AG09319 (cell line): Measurements from ENCODE around the gene CHST11.

Source experiments
- DNase-seq: peaks from one replicate; pipeline ENCODE4 v3.0.0-alpha.2; 2010; ENCODE audit warnings: low read depth; ENCODE audit errors: extremely low read depth
- CTCF ChIP-seq: IDR thresholded peaks from 2 replicates; pipeline ENCODE4 v1.5.1; 2011; ENCODE audit warnings: low read depth, mild to moderate bottlenecking, inconsistent platforms, low read length, moderate library complexity

CHST11 gene

GRCh38 chr12:104727726-104728465 lies 271.1 kb downstream of the CHST11 start:
- no peak for DNase-seq
- TF ChIP-seq CTCF, result no peak

DNA sequence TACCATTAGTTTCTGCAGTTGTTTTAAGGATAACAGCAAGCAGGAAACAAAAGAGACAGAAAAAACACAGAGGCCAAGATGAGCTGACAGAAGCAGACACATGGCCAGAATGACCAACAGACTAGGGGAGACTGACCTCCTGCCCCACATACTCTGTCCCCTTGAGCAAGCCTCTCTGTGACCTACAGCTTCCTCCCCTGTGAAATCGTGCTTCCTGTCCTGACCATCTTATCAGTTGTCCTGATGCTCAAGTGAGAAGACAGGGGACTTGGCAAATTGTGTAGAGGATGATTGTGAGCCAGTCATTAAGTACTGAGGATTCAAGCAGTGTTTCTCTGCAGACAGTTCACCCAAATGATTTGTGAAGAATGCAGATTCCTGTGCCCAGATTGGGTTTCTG lies 272.3 kb downstream of the CHST11 start:
- no peak for DNase-seq

GRCh38 chr12:104729610-104730446 lies 273.1 kb downstream of the CHST11 start:
- DNase-seq, result no peak
- no peak for TF ChIP-seq CTCF

More for the DNA sequence above, 272.3 kb downstream of the CHST11 start:
- no peak for TF ChIP-seq CTCF

DNA sequence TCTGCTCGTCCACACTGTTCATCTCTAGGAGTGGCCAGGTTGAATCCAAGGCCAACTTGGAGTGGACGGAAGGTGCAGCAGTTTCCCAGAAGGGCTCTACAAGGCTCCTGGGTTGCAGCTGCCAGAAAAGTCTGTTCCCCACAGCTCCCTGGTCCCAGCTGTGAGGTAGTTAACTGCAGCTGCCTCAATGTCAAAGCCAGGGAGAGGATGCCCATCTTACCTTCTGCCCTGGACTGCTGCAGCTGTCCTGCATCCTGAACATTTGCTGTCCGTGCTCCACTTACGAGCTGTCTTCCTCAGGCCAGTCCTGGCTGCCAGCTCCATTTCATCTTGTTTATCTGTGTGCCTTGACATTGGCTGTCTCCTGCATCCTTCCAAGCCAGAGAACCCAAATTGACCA lies 274.0 kb downstream of the CHST11 start:
- TF ChIP-seq CTCF, result no peak
- DNase-seq, result no peak

DNA sequence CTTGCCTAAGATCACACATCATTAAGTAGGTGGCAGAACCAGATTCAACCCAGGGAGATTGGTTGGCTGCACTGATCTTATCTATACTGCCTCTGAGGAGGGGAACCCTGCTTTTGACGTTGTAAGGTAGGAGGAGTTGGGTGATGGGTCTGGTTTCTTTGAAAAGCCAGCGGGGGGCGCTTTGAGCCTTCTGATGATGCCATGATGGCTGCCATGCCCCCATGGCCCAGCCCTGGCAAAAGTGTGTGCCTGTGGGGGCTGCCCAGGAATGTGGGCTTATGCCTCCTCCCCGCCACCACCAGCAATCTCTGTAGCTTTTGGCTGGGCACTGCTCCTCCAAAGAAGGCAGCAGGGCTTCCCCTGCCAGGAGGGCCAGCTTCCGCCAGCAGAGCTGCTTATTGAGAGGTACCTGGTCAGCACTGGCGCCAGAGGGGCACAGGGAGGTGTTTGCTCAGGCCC lies 277.0 kb downstream of the CHST11 start:
- no peak for TF ChIP-seq CTCF
- DNase-seq, result no peak

GRCh38 chr12:104734541-104735095 lies 277.9 kb downstream of the CHST11 start:
- DNase-seq, result no peak
- no peak for TF ChIP-seq CTCF

- no peak for TF ChIP-seq CTCF
- DNase-seq, result no peak
Observed at GRCh38 chr12:104735801-104736200, 279.1 kb downstream of the CHST11 start.
